ENCODE data around the gene FYN. TPM values are rescaled to one million over a fixed set of nuclear protein-coding genes. Genes with fewer than 3 reads are reported as not detected.

Gene FYN
- total and polyA plus RNA-seq, 9 of the 15 experiments (the other 6 are each of a cell fraction or from before 2014, with no cell fraction given): 2.9 to 22.1 (median 11.4) TPM

DNA sequence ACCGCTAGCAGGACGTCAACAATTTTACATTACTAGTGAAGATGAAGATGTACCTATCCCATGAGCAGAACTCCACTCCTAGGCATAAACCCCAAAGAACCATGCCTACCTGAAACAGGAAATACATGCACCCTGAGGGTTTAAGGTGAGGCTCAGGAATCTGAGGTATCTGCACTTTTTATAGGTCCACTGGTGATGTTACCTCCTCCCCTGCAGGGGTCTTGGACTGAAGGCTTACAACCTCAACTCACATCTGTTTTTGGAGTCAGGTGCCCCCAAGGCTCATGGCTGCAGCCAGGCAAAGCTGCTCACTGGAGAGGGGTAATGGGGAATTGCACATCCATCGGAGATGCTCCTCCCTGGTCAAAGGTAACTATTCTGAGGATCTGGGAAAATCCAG is 135.1 kb downstream of the FYN start:
- no TSS peak for BruUV-seq (replicated peaks)
- Histone ChIP-seq H2AFZ (ENCODE audit: low read depth, low read length) (no peak overlapping the region), H3K27me3 (ENCODE audit: control insufficient read depth in 2 of 2, insufficient read depth in 2 of 2, low read length in 2 of 2) (peaks cover 0 to 15% of the 10 kb centered on the region in 2 experiments; a peak in 3 of 5 replicates), H3K4me1 (replicated peaks in 1 of 2; ENCODE audit: control insufficient read depth in 2 of 2, insufficient read depth in 2 of 2, low read length in 2 of 2) (no peaks in the 10 kb centered on the region), H4K20me1 (replicated peaks; ENCODE audit: control insufficient read depth, insufficient read depth, low read length) (no peaks in the 10 kb centered on the region), H3K79me2 (ENCODE audit: control insufficient read depth, insufficient read depth, low read length) (no peaks in the 10 kb centered on the region), H3K9ac (ENCODE audit: insufficient read depth in 1 of 2, low read depth in 2 of 2, low read length in 2 of 2) (no peak overlapping the region), H3K4me2 (ENCODE audit: insufficient read depth, low read length) (no peak overlapping the region), H3K9me3 (replicated peaks; ENCODE audit: control insufficient read depth, insufficient read depth, low read depth, low read length) (no peaks in the 10 kb centered on the region), H3K36me3 (ENCODE audit: control insufficient read depth, insufficient read depth, low read length) (no peaks in the 10 kb centered on the region), H3K4me3 (no peak overlapping the region), H3K9me1 (ENCODE audit: control insufficient read depth, insufficient read depth, low read length) (no peaks in the 10 kb centered on the region), H3K27ac (ENCODE audit: extremely low read depth, low read depth, low read length) (no peak overlapping the region)
- ChIA-PET POLR2A (interaction anchor here (1.2 kb wide), 1 partner anchor 12 kb away, joined by 4 read pairs; no protein-coding TSS in a partner anchor), CTCF (ENCODE audit: low intra/inter-chr PET ratio) (no interaction called here)
- ATAC-seq: no peak
- 8% methylated on average over 3 of the region's 3 CpGs for WGBS (ENCODE audit: insufficient coverage, low coverage, missing lambda C conversion rate)
- intact Hi-C loops (cut with micrococcal nuclease) (no loop called here), in situ Hi-C loops (cut with MboI) (no loop called here)
- DNase-seq (ENCODE audit: extremely low read depth in 1 of 4, low spot score in 3 of 4): no peak
- FAIRE-seq: no peak
- TF ChIP-seq CBFA2T3 (IDR thresholded peaks at IDR 0.05): no peak
- no peak for TF ChIP-seq MTF1 (CRISPR knock-in tag; IDR thresholded peaks at IDR 0.05; ENCODE audit: borderline replicate concordance)
- TF ChIP-seq NFATC3 (IDR thresholded peaks at IDR 0.05): no peak
- TF ChIP-seq, protein P1, sequence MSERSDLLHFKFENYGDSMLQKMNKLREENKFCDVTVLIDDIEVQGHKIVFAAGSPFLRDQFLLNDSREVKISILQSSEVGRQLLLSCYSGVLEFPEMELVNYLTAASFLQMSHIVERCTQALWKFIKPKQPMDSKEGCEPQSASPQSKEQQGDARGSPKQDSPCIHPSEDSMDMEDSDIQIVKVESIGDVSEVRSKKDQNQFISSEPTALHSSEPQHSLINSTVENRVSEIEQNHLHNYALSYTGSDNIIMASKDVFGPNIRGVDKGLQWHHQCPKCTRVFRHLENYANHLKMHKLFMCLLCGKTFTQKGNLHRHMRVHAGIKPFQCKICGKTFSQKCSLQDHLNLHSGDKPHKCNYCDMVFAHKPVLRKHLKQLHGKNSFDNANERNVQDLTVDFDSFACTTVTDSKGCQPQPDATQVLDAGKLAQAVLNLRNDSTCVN (CRISPR knock-in tag; IDR thresholded peaks at IDR 0.05): no peak
- no peak for TF ChIP-seq EGR1 (conservative IDR thresholded peaks at IDR 0.05)
- TF ChIP-seq ZNF436 (CRISPR knock-in tag; IDR thresholded peaks at IDR 0.05): no peak
- no peak for TF ChIP-seq HLTF (IDR thresholded peaks at IDR 0.05)
- TF ChIP-seq, protein P2, sequence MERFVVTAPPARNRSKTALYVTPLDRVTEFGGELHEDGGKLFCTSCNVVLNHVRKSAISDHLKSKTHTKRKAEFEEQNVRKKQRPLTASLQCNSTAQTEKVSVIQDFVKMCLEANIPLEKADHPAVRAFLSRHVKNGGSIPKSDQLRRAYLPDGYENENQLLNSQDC (CRISPR knock-in tag; IDR thresholded peaks at IDR 0.05): no peak
- TF ChIP-seq SMAD1 (IDR thresholded peaks at IDR 0.05; ENCODE audit: low read depth, low read length, partially characterized antibody): no peak
- TF ChIP-seq ZZZ3 (IDR thresholded peaks at IDR 0.05): no peak
- no peak for TF ChIP-seq ZNF12 (CRISPR knock-in tag; IDR thresholded peaks at IDR 0.05)
- no peak for TF ChIP-seq PHB (CRISPR knock-in tag; IDR thresholded peaks at IDR 0.05)
- no peak for TF ChIP-seq ZFP1 (CRISPR knock-in tag; IDR thresholded peaks at IDR 0.05)

Data from K562 (cell line).